NCI-H1930 (cell line): ENCODE measurements around the gene ECHDC3.
"Not testable (repeated sequence)": the region's sequence is repeated elsewhere in the genome, so short reads cannot be mapped to it uniquely, and the experiment has no call there.

Source experiments
- DNase-seq, 2 experiments: peaks; one replicate each; lab custom pipeline; 2025; lab: John Stamatoyannopoulos, UW

ECHDC3 gene

GRCh38 chr10:11742009-11742778 lies at the start of gene ECHDC3:
TSS of gene ECHDC3 (plus strand) at chr10:11742382. CDS start at chr10:11742577, 195 bp downstream.
- no peak for DNase-seq

GRCh38 chr10:11693376-11693775 lies 48.8 kb upstream of the ECHDC3 start:
- no peak for DNase-seq

GRCh38 chr10:11695779-11696178 lies 46.4 kb upstream of the ECHDC3 start:
- DNase-seq, result no peak

GRCh38 chr10:11697718-11698527 lies 44.3 kb upstream of the ECHDC3 start:
- DNase-seq, result no peak

- DNase-seq, result no peak
Measured at GRCh38 chr10:11698691-11699549, 43.3 kb upstream of the ECHDC3 start.

GRCh38 chr10:11699550-11700097 lies 42.6 kb upstream of the ECHDC3 start:
- DNase-seq, result no peak

GRCh38 chr10:11700539-11700938 lies 41.6 kb upstream of the ECHDC3 start:
- DNase-seq, result no peak

GRCh38 chr10:11701451-11702095 lies 40.6 kb upstream of the ECHDC3 start:
- DNase-seq, result no peak

- DNase-seq, result no peak
Measured at GRCh38 chr10:11702264-11702663, 39.9 kb upstream of the ECHDC3 start.

- no peak for DNase-seq
Measured at GRCh38 chr10:11704092-11704491, 38.1 kb upstream of the ECHDC3 start.

- no peak for DNase-seq
Measured at GRCh38 chr10:11705722-11706121, 36.5 kb upstream of the ECHDC3 start.

- no peak for DNase-seq
Measured at GRCh38 chr10:11706895-11707567, 35.2 kb upstream of the ECHDC3 start.

- DNase-seq, result no peak
Measured at GRCh38 chr10:11707624-11708350, 34.4 kb upstream of the ECHDC3 start.

- not testable (repeated sequence) for DNase-seq
Measured at GRCh38 chr10:11708801-11709200, 33.4 kb upstream of the ECHDC3 start.

- DNase-seq, result no peak
Measured at GRCh38 chr10:11712744-11713143, 29.4 kb upstream of the ECHDC3 start.

- DNase-seq, result no peak
Measured at GRCh38 chr10:11713186-11713743, 28.9 kb upstream of the ECHDC3 start.

- DNase-seq, result no peak
Measured at GRCh38 chr10:11713963-11714362, 28.2 kb upstream of the ECHDC3 start.

GRCh38 chr10:11714750-11715365 lies 27.3 kb upstream of the ECHDC3 start:
- no peak for DNase-seq

GRCh38 chr10:11715815-11716494 lies 26.2 kb upstream of the ECHDC3 start:
- DNase-seq, result no peak
